Sigmoid colon (tissue), 4 donors: ENCODE measurements around the gene TXNL4A.

Source experiments
- CTCF ChIP-seq, 4 experiments: fragments of 450-650 bp in 3 of 4; fragments of 200-600 bp in 1 of 4; IDR thresholded peaks; one replicate each; pipeline ENCODE4 v1.5.1; 2016 to 2019; ENCODE audit warnings: antibody characterized with exemption in 4 of 4, mild to moderate bottlenecking in 3 of 4, moderate library complexity in 2 of 4
- POLR2A ChIP-seq, 2 donors: fragments of 450-650 bp; IDR thresholded peaks; one replicate each; pipeline ENCODE4 v1.6.1; 2016; ENCODE audit warnings: antibody characterized with exemption in 2 of 2, mild to moderate bottlenecking in 2 of 2, moderate library complexity in 2 of 2
- POLR2AphosphoS5 ChIP-seq, 4 donors: sonication (generic); formaldehyde crosslinking; IDR thresholded peaks; one replicate each; pipeline ENCODE4 v1.6.1; 2017; ENCODE audit warnings: antibody characterized with exemption in 4 of 4

DNA sequence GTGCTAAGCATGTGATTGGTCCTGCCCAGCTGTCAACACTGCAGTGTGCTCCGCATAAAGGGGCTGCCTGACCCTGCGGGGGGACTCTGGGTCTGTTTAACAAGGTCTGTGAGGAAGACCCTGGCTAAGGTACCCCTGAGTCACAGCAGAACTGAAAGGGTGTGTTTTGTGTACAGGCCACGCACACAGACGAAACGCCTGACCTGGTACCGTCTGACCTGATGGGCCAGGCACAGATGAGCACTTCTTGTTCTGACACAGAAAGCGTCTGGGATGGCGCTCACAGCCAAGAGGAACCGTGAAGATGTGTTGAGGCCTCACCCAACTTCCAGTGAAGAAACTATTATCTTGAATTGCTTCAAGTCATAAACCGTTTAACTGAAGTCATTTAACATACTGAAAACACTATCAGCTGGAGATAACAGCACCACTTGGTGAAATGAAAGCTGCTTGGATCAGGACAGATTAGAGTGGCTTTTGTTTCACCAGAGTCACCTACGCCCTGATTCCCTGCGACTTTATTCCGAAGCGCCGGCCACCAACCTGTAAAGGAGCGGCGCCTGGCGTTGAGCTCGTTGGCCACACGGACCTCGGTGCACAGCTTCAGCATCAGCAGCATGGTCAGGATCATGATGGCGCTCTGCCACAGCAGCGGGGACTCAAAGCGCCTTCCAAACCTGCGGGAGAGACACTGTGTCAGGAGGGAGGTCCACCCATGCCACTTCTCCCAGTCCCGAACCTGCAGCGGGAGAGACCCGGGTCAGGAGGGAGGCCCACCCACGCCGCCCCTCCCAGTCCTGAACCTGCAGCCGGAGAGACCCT lies 45.4 kb downstream of the TXNL4A start:
- TF ChIP-seq CTCF (IDR thresholded peaks at IDR 0.05): no peak
- TF ChIP-seq POLR2AphosphoS5 (IDR thresholded peaks at IDR 0.05): no peak
- TF ChIP-seq POLR2A (IDR thresholded peaks at IDR 0.05): no peak
